WTC11 (cell line): ENCODE results near the gene COL27A1. TPM values are rescaled to one million over a fixed set of nuclear protein-coding genes. Genes with fewer than 3 reads are reported as not detected.

ENCODE experiments used
- ATAC-seq: fragments of 200-7000 bp; cut with Tn5 transposase; 2 replicates; pipeline ENCODE4 v1.10.0; 2021; ENCODE audit warnings: mild to moderate bottlenecking, moderate library complexity
- CTCF ChIA-PET: fragments of 300-600 bp; sonication (Branson Sonifier 250); formaldehyde crosslinking; loops from one replicate; lab custom pipeline; 2021; ENCODE audit warnings: antibody characterized with exemption; lab: Charles Lee
- POLR2A ChIA-PET: fragments of 350-600 bp; sonication (Branson Sonifier 250); formaldehyde crosslinking; loops from one replicate; lab custom pipeline; 2021; ENCODE audit warnings: antibody characterized with exemption; lab: Charles Lee
- DNase-seq: peaks from one replicate; pipeline ENCODE4 v3.0.0; 2021; ENCODE audit warnings: low spot score
- H3K27ac Mint-ChIP-seq: 2 replicates; pipeline ENCODE4 v1.8.0; 2021; ENCODE audit warnings: mixed read lengths
- H3K27me3 Mint-ChIP-seq: 2 replicates; pipeline ENCODE4 v1.8.0; 2021; ENCODE audit warnings: low read depth, mild to moderate bottlenecking, moderate library complexity, mixed read lengths
- H3K36me3 Mint-ChIP-seq: 2 replicates; pipeline ENCODE4 v1.8.0; 2021; ENCODE audit warnings: mixed read lengths
- H3K4me1 Mint-ChIP-seq: 2 replicates; pipeline ENCODE4 v1.8.0; 2022; ENCODE audit warnings: mixed read lengths
- H3K4me3 Mint-ChIP-seq: 2 replicates; pipeline ENCODE4 v1.8.0; 2021; ENCODE audit warnings: mild to moderate bottlenecking, moderate library complexity, mixed read lengths
- H3K9me3 Mint-ChIP-seq: 2 replicates; pipeline ENCODE4 v1.8.0; 2021; ENCODE audit warnings: mixed read lengths
- ELF4 ChIP-seq: sonication (generic); formaldehyde crosslinking; IDR thresholded peaks from 2 replicates; pipeline ENCODE4 v1.8.1; 2022; ENCODE audit warnings: low read depth, mild to moderate bottlenecking, moderate library complexity, missing genetic modification reagents
- ESRRA ChIP-seq: sonication (generic); formaldehyde crosslinking; IDR thresholded peaks from 2 replicates; pipeline ENCODE4 v1.8.1; 2022; ENCODE audit warnings: mild to moderate bottlenecking, missing genetic modification reagents, borderline replicate concordance
- FOXK1 ChIP-seq: sonication (generic); formaldehyde crosslinking; IDR thresholded peaks from 2 replicates; pipeline ENCODE4 v1.8.0; 2022; ENCODE audit warnings: mild to moderate bottlenecking, moderate library complexity, missing genetic modification reagents
- FOXP1 ChIP-seq: sonication (generic); formaldehyde crosslinking; IDR thresholded peaks from 2 replicates; pipeline ENCODE4 v1.8.0; 2022; ENCODE audit warnings: missing genetic modification reagents, mild to moderate bottlenecking, moderate library complexity, borderline replicate concordance
- JAZF1 ChIP-seq: fragments of 250-450 bp; sonication (Bioruptor Pico); IDR thresholded peaks from 2 replicates; pipeline ENCODE4 v1.9.0; 2021; ENCODE audit warnings: moderate library complexity, mild to moderate bottlenecking, inconsistent platforms
- NFATC4 ChIP-seq: fragments of 250-450 bp; sonication (Bioruptor Pico); IDR thresholded peaks from 2 replicates; pipeline ENCODE4 v1.9.0; 2021; ENCODE audit warnings: mild to moderate bottlenecking
- NR2C2 ChIP-seq: sonication (generic); formaldehyde crosslinking; IDR thresholded peaks from 2 replicates; pipeline ENCODE4 v1.8.0; 2022; ENCODE audit warnings: mild to moderate bottlenecking, missing genetic modification reagents
- RELA ChIP-seq: sonication (generic); formaldehyde crosslinking; IDR thresholded peaks from 2 replicates; pipeline ENCODE4 v1.8.1; 2022; ENCODE audit warnings: missing genetic modification reagents, mild to moderate bottlenecking, borderline replicate concordance
- ZBTB21 ChIP-seq: sonication (generic); formaldehyde crosslinking; IDR thresholded peaks from 2 replicates; pipeline ENCODE4 v1.8.1; 2023; ENCODE audit warnings: mild to moderate bottlenecking, missing genetic modification reagents, borderline replicate concordance
- ZNF219 ChIP-seq: sonication (generic); formaldehyde crosslinking; IDR thresholded peaks from 2 replicates; pipeline ENCODE4 v1.8.0; 2023; ENCODE audit warnings: missing genetic modification reagents, mild to moderate bottlenecking, borderline replicate concordance
- ZNF416 ChIP-seq: fragments of 250-450 bp; sonication (Bioruptor Pico); IDR thresholded peaks from 2 replicates; pipeline ENCODE4 v1.9.0; 2021; ENCODE audit warnings: mild to moderate bottlenecking, inconsistent platforms
- total RNA-seq: library from RNA; stranded (reverse); gene quantifications from 3 replicates; pipeline ENCODE4 v1.2.3, GENCODE V29; 2021
- TF ChIP-seq, protein P1 (sequence below): sonication (generic); formaldehyde crosslinking; IDR thresholded peaks from 2 replicates; pipeline ENCODE4 v1.8.1; 2023; ENCODE audit warnings: mild to moderate bottlenecking, moderate library complexity, missing genetic modification reagents
- TF ChIP-seq, protein P2 (sequence below): sonication (generic); formaldehyde crosslinking; IDR thresholded peaks from 2 replicates; pipeline ENCODE4 v1.8.1; 2023; ENCODE audit warnings: mild to moderate bottlenecking, missing genetic modification reagents, borderline replicate concordance
- TF ChIP-seq, protein P3 (sequence below): sonication (generic); formaldehyde crosslinking; IDR thresholded peaks from 2 replicates; pipeline ENCODE4 v1.8.1; 2023; ENCODE audit warnings: mild to moderate bottlenecking, missing genetic modification reagents
- TF ChIP-seq, protein P4 (sequence below): sonication (generic); formaldehyde crosslinking; IDR thresholded peaks from 2 replicates; pipeline ENCODE4 v1.8.1; 2022; ENCODE audit warnings: missing genetic modification reagents, borderline replicate concordance
- TF ChIP-seq, protein P5 (sequence below): sonication (generic); formaldehyde crosslinking; IDR thresholded peaks from 2 replicates; pipeline ENCODE4 v1.8.0; 2022; ENCODE audit warnings: missing genetic modification reagents
- TF ChIP-seq, protein P6 (sequence below): fragments of 250-450 bp; sonication (Bioruptor Pico); IDR thresholded peaks from 2 replicates; pipeline ENCODE4 v2.1.2; 2022; ENCODE audit warnings: mild to moderate bottlenecking, moderate library complexity
- TF ChIP-seq, protein P7 (sequence below): sonication (generic); formaldehyde crosslinking; IDR thresholded peaks from 2 replicates; pipeline ENCODE4 v1.8.0; 2022; ENCODE audit warnings: mild to moderate bottlenecking, missing genetic modification reagents

Gene COL27A1
- total RNA-seq, 1 experiment from 2014 or later, result 47.5 TPM

DNA sequence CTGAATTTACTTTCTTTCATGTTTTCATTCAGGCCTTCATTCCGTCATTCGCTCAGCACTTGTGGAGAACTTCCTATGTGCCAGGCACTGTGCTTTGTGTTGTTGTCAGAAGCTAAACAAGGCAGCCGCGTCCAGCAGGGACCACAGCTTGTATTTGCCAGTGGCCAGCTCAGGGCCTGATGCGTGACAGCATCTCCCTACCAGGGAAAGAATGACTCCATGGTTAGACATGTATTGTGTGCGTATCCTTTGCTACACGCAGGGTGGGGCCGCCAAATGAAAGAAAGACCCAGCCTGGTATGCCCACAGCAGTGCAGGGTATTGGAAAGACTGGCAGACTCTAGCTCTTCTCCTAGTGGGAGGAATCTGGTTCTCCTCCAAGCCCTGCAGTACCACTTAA lies 4.7 kb upstream of the COL27A1 start (continued):
- TF ChIP-seq, protein P1, sequence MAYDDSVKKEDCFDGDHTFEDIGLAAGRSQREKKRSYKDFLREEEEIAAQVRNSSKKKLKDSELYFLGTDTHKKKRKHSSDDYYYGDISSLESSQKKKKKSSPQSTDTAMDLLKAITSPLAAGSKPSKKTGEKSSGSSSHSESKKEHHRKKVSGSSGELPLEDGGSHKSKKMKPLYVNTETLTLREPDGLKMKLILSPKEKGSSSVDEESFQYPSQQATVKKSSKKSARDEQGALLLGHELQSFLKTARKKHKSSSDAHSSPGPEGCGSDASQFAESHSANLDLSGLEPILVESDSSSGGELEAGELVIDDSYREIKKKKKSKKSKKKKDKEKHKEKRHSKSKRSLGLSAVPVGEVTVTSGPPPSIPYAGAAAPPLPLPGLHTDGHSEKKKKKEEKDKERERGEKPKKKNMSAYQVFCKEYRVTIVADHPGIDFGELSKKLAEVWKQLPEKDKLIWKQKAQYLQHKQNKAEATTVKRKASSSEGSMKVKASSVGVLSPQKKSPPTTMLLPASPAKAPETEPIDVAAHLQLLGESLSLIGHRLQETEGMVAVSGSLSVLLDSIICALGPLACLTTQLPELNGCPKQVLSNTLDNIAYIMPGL, result no peak
- TF ChIP-seq FOXK1 (CRISPR knock-in tag) (no peak), ESRRA (CRISPR knock-in tag) (no peak), ELF4 (CRISPR knock-in tag) (no peak), JAZF1 (CRISPR knock-in tag) (no peak)
- TF ChIP-seq, protein P2, sequence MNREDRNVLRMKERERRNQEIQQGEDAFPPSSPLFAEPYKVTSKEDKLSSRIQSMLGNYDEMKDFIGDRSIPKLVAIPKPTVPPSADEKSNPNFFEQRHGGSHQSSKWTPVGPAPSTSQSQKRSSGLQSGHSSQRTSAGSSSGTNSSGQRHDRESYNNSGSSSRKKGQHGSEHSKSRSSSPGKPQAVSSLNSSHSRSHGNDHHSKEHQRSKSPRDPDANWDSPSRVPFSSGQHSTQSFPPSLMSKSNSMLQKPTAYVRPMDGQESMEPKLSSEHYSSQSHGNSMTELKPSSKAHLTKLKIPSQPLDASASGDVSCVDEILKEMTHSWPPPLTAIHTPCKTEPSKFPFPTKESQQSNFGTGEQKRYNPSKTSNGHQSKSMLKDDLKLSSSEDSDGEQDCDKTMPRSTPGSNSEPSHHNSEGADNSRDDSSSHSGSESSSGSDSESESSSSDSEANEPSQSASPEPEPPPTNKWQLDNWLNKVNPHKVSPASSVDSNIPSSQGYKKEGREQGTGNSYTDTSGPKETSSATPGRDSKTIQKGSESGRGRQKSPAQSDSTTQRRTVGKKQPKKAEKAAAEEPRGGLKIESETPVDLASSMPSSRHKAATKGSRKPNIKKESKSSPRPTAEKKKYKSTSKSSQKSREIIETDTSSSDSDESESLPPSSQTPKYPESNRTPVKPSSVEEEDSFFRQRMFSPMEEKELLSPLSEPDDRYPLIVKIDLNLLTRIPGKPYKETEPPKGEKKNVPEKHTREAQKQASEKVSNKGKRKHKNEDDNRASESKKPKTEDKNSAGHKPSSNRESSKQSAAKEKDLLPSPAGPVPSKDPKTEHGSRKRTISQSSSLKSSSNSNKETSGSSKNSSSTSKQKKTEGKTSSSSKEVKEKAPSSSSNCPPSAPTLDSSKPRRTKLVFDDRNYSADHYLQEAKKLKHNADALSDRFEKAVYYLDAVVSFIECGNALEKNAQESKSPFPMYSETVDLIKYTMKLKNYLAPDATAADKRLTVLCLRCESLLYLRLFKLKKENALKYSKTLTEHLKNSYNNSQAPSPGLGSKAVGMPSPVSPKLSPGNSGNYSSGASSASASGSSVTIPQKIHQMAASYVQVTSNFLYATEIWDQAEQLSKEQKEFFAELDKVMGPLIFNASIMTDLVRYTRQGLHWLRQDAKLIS, result no peak

DNA sequence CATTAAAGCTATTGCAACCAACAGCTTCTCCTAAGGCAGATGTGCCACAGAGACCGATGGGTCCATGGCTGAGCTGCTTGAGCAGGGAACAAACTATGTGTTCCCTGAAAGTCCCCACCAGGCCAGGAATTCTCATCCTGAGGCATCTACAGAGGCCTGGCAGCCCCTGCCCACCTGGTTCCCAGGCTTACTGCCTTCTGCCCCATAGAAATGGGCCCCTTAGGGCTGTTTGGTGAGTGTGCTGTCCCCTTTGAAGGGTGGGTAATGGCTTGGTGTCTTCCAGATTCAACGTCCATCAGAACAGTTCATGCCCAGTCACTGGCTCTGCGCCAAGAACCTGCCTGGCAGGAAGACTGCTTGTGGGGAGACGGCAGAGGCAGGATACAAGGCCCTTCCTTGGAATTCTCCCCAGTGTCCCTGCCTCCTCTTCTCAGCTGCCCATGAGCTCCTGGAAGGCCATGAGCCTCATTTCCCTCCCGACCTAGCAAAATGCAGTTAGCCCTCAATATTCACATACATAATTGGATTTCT lies 3.8 kb upstream of the COL27A1 start:
- POLR2A ChIA-PET, result no interaction called here
- CTCF ChIA-PET, result interaction anchor here (0.5 to 6.0 kb wide), 6 partner anchors 33 to 140 kb away, joined by 3 to 140 read pairs (median 4); no protein-coding TSS in a partner anchor
- TF ChIP-seq, protein P3, sequence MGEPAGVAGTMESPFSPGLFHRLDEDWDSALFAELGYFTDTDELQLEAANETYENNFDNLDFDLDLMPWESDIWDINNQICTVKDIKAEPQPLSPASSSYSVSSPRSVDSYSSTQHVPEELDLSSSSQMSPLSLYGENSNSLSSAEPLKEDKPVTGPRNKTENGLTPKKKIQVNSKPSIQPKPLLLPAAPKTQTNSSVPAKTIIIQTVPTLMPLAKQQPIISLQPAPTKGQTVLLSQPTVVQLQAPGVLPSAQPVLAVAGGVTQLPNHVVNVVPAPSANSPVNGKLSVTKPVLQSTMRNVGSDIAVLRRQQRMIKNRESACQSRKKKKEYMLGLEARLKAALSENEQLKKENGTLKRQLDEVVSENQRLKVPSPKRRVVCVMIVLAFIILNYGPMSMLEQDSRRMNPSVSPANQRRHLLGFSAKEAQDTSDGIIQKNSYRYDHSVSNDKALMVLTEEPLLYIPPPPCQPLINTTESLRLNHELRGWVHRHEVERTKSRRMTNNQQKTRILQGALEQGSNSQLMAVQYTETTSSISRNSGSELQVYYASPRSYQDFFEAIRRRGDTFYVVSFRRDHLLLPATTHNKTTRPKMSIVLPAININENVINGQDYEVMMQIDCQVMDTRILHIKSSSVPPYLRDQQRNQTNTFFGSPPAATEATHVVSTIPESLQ (CRISPR knock-in tag), result no peak
- TF ChIP-seq, protein P4, sequence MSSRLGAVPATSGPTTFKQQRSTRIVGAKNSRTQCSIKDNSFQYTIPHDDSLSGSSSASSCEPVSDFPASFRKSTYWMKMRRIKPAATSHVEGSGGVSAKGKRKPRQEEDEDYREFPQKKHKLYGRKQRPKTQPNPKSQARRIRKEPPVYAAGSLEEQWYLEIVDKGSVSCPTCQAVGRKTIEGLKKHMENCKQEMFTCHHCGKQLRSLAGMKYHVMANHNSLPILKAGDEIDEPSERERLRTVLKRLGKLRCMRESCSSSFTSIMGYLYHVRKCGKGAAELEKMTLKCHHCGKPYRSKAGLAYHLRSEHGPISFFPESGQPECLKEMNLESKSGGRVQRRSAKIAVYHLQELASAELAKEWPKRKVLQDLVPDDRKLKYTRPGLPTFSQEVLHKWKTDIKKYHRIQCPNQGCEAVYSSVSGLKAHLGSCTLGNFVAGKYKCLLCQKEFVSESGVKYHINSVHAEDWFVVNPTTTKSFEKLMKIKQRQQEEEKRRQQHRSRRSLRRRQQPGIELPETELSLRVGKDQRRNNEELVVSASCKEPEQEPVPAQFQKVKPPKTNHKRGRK (CRISPR knock-in tag), result no peak
- TF ChIP-seq, protein P5, sequence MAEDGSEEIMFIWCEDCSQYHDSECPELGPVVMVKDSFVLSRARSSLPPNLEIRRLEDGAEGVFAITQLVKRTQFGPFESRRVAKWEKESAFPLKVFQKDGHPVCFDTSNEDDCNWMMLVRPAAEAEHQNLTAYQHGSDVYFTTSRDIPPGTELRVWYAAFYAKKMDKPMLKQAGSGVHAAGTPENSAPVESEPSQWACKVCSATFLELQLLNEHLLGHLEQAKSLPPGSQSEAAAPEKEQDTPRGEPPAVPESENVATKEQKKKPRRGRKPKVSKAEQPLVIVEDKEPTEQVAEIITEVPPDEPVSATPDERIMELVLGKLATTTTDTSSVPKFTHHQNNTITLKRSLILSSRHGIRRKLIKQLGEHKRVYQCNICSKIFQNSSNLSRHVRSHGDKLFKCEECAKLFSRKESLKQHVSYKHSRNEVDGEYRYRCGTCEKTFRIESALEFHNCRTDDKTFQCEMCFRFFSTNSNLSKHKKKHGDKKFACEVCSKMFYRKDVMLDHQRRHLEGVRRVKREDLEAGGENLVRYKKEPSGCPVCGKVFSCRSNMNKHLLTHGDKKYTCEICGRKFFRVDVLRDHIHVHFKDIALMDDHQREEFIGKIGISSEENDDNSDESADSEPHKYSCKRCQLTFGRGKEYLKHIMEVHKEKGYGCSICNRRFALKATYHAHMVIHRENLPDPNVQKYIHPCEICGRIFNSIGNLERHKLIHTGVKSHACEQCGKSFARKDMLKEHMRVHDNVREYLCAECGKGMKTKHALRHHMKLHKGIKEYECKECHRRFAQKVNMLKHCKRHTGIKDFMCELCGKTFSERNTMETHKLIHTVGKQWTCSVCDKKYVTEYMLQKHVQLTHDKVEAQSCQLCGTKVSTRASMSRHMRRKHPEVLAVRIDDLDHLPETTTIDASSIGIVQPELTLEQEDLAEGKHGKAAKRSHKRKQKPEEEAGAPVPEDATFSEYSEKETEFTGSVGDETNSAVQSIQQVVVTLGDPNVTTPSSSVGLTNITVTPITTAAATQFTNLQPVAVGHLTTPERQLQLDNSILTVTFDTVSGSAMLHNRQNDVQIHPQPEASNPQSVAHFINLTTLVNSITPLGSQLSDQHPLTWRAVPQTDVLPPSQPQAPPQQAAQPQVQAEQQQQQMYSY (CRISPR knock-in tag), result no peak
- TF ChIP-seq, protein P6, sequence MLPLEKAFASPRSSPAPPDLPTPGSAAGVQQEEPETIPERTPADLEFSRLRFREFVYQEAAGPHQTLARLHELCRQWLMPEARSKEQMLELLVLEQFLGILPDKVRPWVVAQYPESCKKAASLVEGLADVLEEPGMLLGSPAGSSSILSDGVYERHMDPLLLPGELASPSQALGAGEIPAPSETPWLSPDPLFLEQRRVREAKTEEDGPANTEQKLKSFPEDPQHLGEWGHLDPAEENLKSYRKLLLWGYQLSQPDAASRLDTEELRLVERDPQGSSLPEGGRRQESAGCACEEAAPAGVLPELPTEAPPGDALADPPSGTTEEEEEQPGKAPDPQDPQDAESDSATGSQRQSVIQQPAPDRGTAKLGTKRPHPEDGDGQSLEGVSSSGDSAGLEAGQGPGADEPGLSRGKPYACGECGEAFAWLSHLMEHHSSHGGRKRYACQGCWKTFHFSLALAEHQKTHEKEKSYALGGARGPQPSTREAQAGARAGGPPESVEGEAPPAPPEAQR (CRISPR knock-in tag), result no peak
- TF ChIP-seq ZBTB21 (CRISPR knock-in tag), result no peak
- TF ChIP-seq FOXP1 (CRISPR knock-in tag), result no peak
- TF ChIP-seq NR2C2 (CRISPR knock-in tag), result no peak
- TF ChIP-seq, protein P7, sequence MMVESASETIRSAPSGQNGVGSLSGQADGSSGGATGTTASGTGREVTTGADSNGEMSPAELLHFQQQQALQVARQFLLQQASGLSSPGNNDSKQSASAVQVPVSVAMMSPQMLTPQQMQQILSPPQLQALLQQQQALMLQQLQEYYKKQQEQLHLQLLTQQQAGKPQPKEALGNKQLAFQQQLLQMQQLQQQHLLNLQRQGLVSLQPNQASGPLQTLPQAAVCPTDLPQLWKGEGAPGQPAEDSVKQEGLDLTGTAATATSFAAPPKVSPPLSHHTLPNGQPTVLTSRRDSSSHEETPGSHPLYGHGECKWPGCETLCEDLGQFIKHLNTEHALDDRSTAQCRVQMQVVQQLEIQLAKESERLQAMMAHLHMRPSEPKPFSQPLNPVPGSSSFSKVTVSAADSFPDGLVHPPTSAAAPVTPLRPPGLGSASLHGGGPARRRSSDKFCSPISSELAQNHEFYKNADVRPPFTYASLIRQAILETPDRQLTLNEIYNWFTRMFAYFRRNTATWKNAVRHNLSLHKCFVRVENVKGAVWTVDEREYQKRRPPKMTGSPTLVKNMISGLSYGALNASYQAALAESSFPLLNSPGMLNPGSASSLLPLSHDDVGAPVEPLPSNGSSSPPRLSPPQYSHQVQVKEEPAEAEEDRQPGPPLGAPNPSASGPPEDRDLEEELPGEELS, result no peak
- TF ChIP-seq ZNF219 (CRISPR knock-in tag), result no peak
- TF ChIP-seq NFATC4 (CRISPR knock-in tag), result no peak
- TF ChIP-seq RELA, result no peak
- no peak for TF ChIP-seq ZNF416 (CRISPR knock-in tag)

More for the DNA sequence above, 3.8 kb upstream of the COL27A1 start:
- no peak overlapping the region for H3K27ac Mint-ChIP-seq
- DNase-seq (no peak), ATAC-seq (no peak)
- no peaks in the 10 kb centered on the region for H3K9me3 Mint-ChIP-seq
- peaks cover 21% of the 10 kb centered on the region for H3K4me1 Mint-ChIP-seq
- peaks cover 60% of the 10 kb centered on the region for H3K27me3 Mint-ChIP-seq
- no peaks in the 10 kb centered on the region for H3K36me3 Mint-ChIP-seq
- H3K4me3 Mint-ChIP-seq, result no peak overlapping the region
